Activated naive CD4-positive, alpha-beta T cell (primary cell): ENCODE data around the gene SNX9.
A peak's percentile ranks its signal among the peaks of the same experiment; 100 is the strongest.

ENCODE experiments used
- DNase-seq, 4 experiments: peaks; one replicate each; lab custom pipeline; 2025; lab: John Stamatoyannopoulos, UW

The SNX9 gene

GRCh38 chr6:157804448-157805327 is 18.4 kb upstream of the SNX9 start:
- DNase-seq = no peak

GRCh38 chr6:157806131-157806855 is 16.8 kb upstream of the SNX9 start:
- DNase-seq = no peak

- no peak for DNase-seq
These were observed 16.2 kb upstream of the SNX9 start for GRCh38 chr6:157806856-157807215.

GRCh38 chr6:157808405-157808950 is 14.6 kb upstream of the SNX9 start:
- DNase-seq = no peak

GRCh38 chr6:157809613-157810012 is 13.4 kb upstream of the SNX9 start:
- DNase-seq = no peak

GRCh38 chr6:157811137-157811475 is 11.9 kb upstream of the SNX9 start:
- DNase-seq = no peak

GRCh38 chr6:157811476-157812173 is 11.4 kb upstream of the SNX9 start:
- no peak for DNase-seq

GRCh38 chr6:157812425-157813171 is 10.4 kb upstream of the SNX9 start:
- DNase-seq = no peak

- no peak for DNase-seq
These were observed 9.9 kb upstream of the SNX9 start for GRCh38 chr6:157813191-157813590.

- no peak for DNase-seq
These were observed 9.1 kb upstream of the SNX9 start for GRCh38 chr6:157813750-157814455.

GRCh38 chr6:157814883-157815282 is 8.2 kb upstream of the SNX9 start:
- DNase-seq = no peak

- no peak for DNase-seq
These were observed 1.6 kb upstream of the SNX9 start for GRCh38 chr6:157821342-157822033.

GRCh38 chr6:157822245-157823000 is 623 bp upstream of the SNX9 start:
- DNase-seq = peak in 3 of 4 experiments; percentile 22 to 49 (median 38)

GRCh38 chr6:157823528-157824370 is 703 bp downstream of the SNX9 start:
- peak; percentile 43 to 68 (median 48) for DNase-seq

GRCh38 chr6:157825243-157825904 is 2.3 kb downstream of the SNX9 start:
- DNase-seq = no peak

GRCh38 chr6:157830354-157831017 is 7.4 kb downstream of the SNX9 start:
- no peak for DNase-seq

GRCh38 chr6:157831018-157831369 is 7.9 kb downstream of the SNX9 start:
- DNase-seq = no peak
